ENCODE results near the gene C11orf58.

C11orf58 gene

GRCh38 chr11:16805938-16806337 is 67.5 kb downstream of the C11orf58 start:
- no peak for DNase-seq

GRCh38 chr11:16806791-16807190 is 68.3 kb downstream of the C11orf58 start:
- no peak for DNase-seq

- DNase-seq: no peak
Measured at GRCh38 chr11:16807306-16807705, 68.9 kb downstream of the C11orf58 start.
